GM19193 (cell line): Measurements from ENCODE around the gene TP63.

Experiments used
- POLR2A ChIP-seq: IDR thresholded peaks from 4 replicates; pipeline ENCODE4 v1.6.1; 2011; ENCODE audit not compliant: insufficient read depth, insufficient read length; ENCODE audit errors: extremely low read depth

Gene TP63

GRCh38 chr3:189902230-189903186 is 271.3 kb downstream of the TP63 start:
- TF ChIP-seq POLR2A: no peak

GRCh38 chr3:189903562-189904250 is 272.5 kb downstream of the TP63 start:
- no peak for TF ChIP-seq POLR2A

- no peak for TF ChIP-seq POLR2A
Measured at GRCh38 chr3:189907803-189908202, 276.6 kb downstream of the TP63 start.

- TF ChIP-seq POLR2A: no peak
Measured at GRCh38 chr3:189908646-189909045, 277.5 kb downstream of the TP63 start.

- no peak for TF ChIP-seq POLR2A
Measured at GRCh38 chr3:189909139-189909538, 277.9 kb downstream of the TP63 start.

- TF ChIP-seq POLR2A: no peak
Measured at GRCh38 chr3:189909573-189909972, 278.4 kb downstream of the TP63 start.

GRCh38 chr3:189911001-189911400 is 279.8 kb downstream of the TP63 start:
- no peak for TF ChIP-seq POLR2A

GRCh38 chr3:189914799-189915198 is 283.6 kb downstream of the TP63 start:
- no peak for TF ChIP-seq POLR2A

- no peak for TF ChIP-seq POLR2A
Measured at GRCh38 chr3:189921770-189922169, 290.6 kb downstream of the TP63 start.

GRCh38 chr3:189927975-189928895 is 297.0 kb downstream of the TP63 start:
- TF ChIP-seq POLR2A: no peak

- no peak for TF ChIP-seq POLR2A
Measured at GRCh38 chr3:189936201-189936945, 305.2 kb downstream of the TP63 start.

- no peak for TF ChIP-seq POLR2A
Measured at GRCh38 chr3:189937302-189938127, 306.3 kb downstream of the TP63 start.

- TF ChIP-seq POLR2A: no peak
Measured at GRCh38 chr3:189941125-189941524, 309.9 kb downstream of the TP63 start.

GRCh38 chr3:189941679-189942078 is 310.5 kb downstream of the TP63 start:
- TF ChIP-seq POLR2A: no peak

- TF ChIP-seq POLR2A: no peak
Measured at GRCh38 chr3:189942948-189943347, 311.8 kb downstream of the TP63 start.
